RWPE2 (cell line): ENCODE data around the gene MICA.

Experiments
- ATAC-seq: fragments of 200-7000 bp; cut with Tn5 transposase; 3 replicates; pipeline ENCODE4 v1.9.1; 2021; ENCODE audit warnings: low read depth
- DNase-seq: peaks from one replicate; pipeline ENCODE4 v3.0.0-alpha.2; 2020; ENCODE audit warnings: low spot score
- H3K27ac ChIP-seq: fragments of 450-650 bp; 2 replicates; pipeline ENCODE4 v1.5.1; 2017; ENCODE audit warnings: mild to moderate bottlenecking; ENCODE audit not compliant: poor library complexity, severe bottlenecking
- H3K27me3 ChIP-seq: fragments of 250-450 bp; sonication (Bioruptor Pico); 2 replicates; pipeline ENCODE4 v1.5.1; 2021; ENCODE audit warnings: mild to moderate bottlenecking, moderate library complexity; ENCODE audit not compliant: insufficient read depth, poor library complexity, severe bottlenecking
- H3K36me3 ChIP-seq: fragments of 250-450 bp; sonication (Bioruptor Pico); 2 replicates; pipeline ENCODE4 v1.5.1; 2020; ENCODE audit warnings: low read depth, mild to moderate bottlenecking, moderate library complexity
- H3K4me1 ChIP-seq: fragments of 250-450 bp; sonication (Bioruptor Pico); 2 replicates; pipeline ENCODE4 v1.5.1; 2021; ENCODE audit warnings: mild to moderate bottlenecking, moderate library complexity; ENCODE audit not compliant: insufficient read depth, poor library complexity, severe bottlenecking
- H3K4me3 ChIP-seq: fragments of 250-450 bp; sonication (Bioruptor Pico); 2 replicates; pipeline ENCODE4 v1.5.1; 2021; ENCODE audit warnings: mild to moderate bottlenecking, moderate library complexity; ENCODE audit not compliant: severe bottlenecking
- H3K9me3 ChIP-seq: fragments of 250-450 bp; sonication (Bioruptor Pico); 2 replicates; pipeline ENCODE4 v1.5.1; 2021; ENCODE audit warnings: mild to moderate bottlenecking, moderate library complexity; ENCODE audit not compliant: severe bottlenecking
- TF ChIP-seq, protein P1 (sequence below): fragments of 450-650 bp; IDR thresholded peaks from one replicate; pipeline ENCODE4 v1.5.1; 2017; ENCODE audit warnings: mild to moderate bottlenecking, moderate library complexity; ENCODE audit not compliant: poor library complexity, severe bottlenecking

Gene MICA

DNA sequence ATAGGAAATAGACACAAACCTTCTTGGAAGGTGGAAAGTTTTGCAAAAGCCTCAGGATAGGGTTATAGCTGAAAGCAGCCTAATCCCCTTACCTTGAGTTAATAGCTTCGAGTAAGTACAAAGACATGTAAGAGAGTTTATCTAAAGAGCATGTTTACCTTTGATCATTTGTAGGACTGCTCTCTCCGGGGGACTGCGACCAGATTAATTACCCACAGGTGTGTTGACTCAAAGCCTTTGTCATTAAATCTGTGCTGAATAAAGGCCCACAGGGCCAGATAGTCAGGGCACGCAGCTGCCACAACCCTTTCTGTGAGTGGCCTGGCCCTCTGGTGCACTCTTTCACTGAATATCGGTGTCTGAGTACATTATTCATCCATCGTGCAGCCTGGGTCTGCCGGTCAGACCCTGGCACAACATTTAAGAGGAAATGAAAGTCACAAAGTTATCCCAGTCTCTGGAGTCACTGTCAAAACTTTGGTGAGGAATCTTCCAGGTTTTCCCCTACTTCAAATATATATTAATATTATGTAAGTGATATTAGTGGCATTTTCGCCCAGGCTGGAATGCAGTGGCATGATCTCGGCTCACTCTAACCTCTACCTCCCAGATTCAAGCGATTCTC, 5.4 kb upstream of the MICA start:
- ATAC-seq (no peak), DNase-seq (no peak)
- peaks cover 26% of the 10 kb centered on the region for H3K4me1 ChIP-seq
- H3K36me3 ChIP-seq: peaks cover 7% of the 10 kb centered on the region
- peak overlapping the region; percentile 91 for H3K27ac ChIP-seq
- TF ChIP-seq, protein P1, sequence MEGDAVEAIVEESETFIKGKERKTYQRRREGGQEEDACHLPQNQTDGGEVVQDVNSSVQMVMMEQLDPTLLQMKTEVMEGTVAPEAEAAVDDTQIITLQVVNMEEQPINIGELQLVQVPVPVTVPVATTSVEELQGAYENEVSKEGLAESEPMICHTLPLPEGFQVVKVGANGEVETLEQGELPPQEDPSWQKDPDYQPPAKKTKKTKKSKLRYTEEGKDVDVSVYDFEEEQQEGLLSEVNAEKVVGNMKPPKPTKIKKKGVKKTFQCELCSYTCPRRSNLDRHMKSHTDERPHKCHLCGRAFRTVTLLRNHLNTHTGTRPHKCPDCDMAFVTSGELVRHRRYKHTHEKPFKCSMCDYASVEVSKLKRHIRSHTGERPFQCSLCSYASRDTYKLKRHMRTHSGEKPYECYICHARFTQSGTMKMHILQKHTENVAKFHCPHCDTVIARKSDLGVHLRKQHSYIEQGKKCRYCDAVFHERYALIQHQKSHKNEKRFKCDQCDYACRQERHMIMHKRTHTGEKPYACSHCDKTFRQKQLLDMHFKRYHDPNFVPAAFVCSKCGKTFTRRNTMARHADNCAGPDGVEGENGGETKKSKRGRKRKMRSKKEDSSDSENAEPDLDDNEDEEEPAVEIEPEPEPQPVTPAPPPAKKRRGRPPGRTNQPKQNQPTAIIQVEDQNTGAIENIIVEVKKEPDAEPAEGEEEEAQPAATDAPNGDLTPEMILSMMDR: no peak
- H3K9me3 ChIP-seq: no peaks in the 10 kb centered on the region
- H3K4me3 ChIP-seq: no peak overlapping the region
- H3K27me3 ChIP-seq: no peaks in the 10 kb centered on the region

DNA sequence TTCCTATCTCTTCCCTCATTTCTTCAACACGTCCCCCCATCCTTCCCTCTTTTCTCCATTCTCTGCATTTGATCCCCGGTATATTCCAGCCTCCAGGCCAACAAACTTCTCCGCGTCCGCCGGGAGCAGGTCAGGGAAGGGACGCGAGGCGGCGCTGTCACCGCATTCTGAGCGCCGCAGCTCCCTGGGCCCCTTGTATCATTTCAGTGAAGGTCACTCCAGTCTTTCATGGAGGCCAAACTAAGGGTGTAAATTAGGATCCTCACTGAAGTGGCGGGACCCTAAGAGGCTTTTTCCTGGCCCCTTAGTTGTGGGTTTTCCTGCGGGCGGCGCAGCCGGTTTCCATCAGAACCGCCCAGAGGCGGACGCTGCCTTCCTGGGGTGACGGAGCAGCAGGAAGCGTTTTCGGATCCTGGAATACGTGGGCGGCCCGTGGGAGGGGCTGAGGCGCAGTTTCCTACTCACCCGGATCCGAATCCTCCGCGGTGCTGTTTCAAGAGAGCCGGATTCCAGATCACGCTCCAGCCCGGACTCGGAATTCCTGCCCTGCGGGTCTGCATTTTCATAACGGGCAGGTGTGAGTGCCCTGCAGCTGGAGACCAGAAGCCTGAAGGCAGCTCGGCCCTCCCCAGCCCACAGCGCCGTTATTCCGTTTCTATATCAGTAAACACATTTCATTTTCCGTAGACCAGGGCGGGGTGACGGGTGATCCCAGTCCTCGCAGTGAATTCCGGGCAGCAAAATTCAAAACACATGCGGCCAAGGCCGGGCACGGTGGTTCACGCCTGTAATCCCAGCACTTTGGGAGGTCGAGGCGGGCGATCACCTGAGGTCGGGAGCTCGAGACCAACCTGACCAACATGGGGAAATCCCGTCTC, 3.6 kb upstream of the MICA start:
- TF ChIP-seq, protein P1: peak; percentile 97
- ATAC-seq (peak; percentile 56), DNase-seq (peak; percentile 93)
- Histone ChIP-seq H3K4me1 (peaks cover 26% of the 10 kb centered on the region), H3K4me3 (peak overlapping the region; percentile 89), H3K36me3 (peaks cover 7% of the 10 kb centered on the region), H3K9me3 (no peaks in the 10 kb centered on the region), H3K27me3 (no peaks in the 10 kb centered on the region), H3K27ac (peak overlapping the region; percentile 91)

DNA sequence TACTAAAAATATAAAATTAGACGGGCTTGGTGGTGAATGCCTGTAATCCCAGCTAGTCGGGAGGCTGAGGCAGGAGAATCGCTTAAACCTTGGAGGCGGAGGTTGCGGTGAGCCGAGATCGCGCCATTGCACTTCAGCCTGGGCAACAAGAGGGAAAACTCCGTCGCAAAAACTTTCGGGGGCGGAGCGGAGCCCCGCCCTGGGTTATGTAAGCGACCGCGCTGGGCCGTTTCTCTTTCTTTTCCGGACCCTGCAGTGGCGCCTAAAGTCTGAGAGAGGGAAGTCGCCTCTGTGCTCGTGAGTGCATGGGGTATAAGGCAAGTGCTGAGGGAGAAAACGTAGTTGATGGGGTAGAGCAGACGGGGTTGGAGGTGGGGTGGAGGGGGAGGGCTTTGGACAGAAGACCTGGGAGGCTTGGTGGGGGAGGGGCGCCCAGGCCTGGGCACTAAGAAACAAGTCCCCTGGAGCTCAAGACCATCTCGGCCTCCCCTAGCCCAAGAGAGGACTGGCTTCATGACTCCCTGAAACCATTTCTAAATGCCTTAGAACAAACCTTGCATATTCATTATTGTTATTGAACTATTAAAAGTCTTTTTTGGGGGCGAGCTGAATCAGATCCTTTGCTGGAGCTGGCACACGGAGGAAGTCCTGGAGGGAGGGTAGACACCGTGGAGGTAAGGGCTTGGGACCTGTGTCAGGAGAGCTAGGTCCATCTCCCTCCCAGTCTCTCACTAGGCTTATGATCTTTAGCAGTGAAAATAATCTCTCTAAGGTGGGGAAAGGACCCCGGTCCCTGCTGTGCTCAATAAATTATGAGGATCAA, 2.7 kb upstream of the MICA start:
- peak; percentile 71 for DNase-seq

DNA sequence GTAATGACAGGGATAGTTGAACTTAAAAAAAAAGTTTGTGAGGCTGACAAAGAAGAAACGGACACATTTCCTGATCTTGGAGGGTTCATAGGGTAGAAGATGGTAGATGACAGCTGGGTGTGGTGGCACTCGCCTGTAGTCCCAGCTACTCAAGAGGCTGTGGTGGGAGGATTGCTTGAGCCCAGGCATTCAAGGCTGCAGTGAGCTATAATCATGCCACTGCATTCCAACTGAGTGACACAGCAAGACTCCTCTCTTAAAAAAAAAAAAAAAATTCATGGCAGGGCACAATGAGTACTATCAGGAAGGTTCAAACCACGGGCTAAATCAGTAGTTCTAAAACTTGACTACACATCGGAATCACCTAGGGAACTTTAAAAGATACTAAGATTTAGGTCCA, 2.0 kb upstream of the MICA start:
- H3K4me3 ChIP-seq: peak overlapping the region; percentile 89
- peaks cover 27% of the 10 kb centered on the region for H3K4me1 ChIP-seq
- peak overlapping the region; percentile 91 for H3K27ac ChIP-seq
- H3K36me3 ChIP-seq: peaks cover 9% of the 10 kb centered on the region
- TF ChIP-seq, protein P1: no peak
- ATAC-seq (peak; percentile 26), DNase-seq (no peak)
- no peaks in the 10 kb centered on the region for H3K9me3 ChIP-seq
- no peaks in the 10 kb centered on the region for H3K27me3 ChIP-seq

More for the DNA sequence above, 2.7 kb upstream of the MICA start:
- Histone ChIP-seq H3K27ac (peak overlapping the region; percentile 91), H3K27me3 (no peaks in the 10 kb centered on the region), H3K36me3 (peaks cover 7% of the 10 kb centered on the region), H3K9me3 (no peaks in the 10 kb centered on the region), H3K4me1 (peaks cover 26% of the 10 kb centered on the region), H3K4me3 (peak overlapping the region; percentile 89)
- 0 out of 3 replicates have a peak, but pooled peaks have one; percentile 1 for ATAC-seq
- TF ChIP-seq, protein P1: no peak
